ENCODE data around the gene PTS. TPM values are rescaled to one million over a fixed set of nuclear protein-coding genes. Genes with fewer than 3 reads are reported as not detected.

Gene PTS
- 44.8 and 108 TPM in 2 replicates for total RNA-seq (ENCODE audit: low replicate concordance)

DNA sequence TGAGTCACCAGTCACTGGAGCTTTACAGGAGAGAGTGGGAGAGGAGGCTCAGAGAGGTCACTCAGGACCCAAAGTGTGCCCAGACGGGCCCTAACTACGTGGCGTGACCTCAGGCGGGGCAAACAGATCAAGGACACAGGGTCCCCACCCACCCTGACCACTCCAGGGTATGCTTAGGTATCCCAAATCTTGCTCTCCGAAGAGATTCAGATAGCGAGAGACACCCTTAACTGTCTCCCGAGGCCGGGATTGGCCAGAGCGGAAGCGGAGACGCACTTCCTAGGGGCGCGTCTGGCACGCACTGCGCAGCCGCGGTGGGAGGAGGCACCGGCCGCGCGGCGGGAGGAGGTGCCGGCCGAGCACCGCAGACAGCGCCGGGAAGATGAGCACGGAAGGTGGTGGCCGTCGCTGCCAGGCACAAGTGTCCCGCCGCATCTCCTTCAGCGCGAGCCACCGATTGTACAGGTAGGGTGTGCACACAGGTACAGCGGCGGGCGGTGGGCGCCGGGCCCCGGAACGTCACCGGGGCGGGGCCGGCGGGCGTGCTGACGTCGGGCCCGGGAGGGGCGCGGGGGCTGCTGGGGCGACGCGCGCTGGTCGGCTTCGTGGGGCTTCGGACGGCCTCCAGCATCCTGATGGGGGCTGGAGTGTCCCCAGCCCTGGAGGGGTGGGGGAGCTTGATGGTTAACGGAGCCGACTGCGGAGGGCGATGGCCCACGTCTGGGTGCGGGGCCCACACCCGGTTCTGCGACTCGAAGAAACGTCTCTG, at the start of gene PTS:
PTS (plus strand) TSS at position 367 of the 769 bp plus-strand sequence; CDS start at position 383, 16 bp downstream.
- H3K36me3 ChIP-seq, result no peaks in the 10 kb centered on the region
- H3K79me2 ChIP-seq (ENCODE audit: low read depth), result peaks cover 32% of the 10 kb centered on the region
- H3K4me1 ChIP-seq, result peaks cover 10% of the 10 kb centered on the region
- peak within 1 kb of the TSS; percentile 93 for H3K4me3 Mint-ChIP-seq
- peak within 1 kb of the TSS; percentile 90 for H3K27ac Mint-ChIP-seq
- peak; percentile 94 for DNase-seq (ENCODE audit: low spot score)
- H3K27me3 ChIP-seq, result peaks cover 18% of the 10 kb centered on the region
- TF ChIP-seq CTCF (IDR thresholded peaks at IDR 0.05) (no peak), EZH2 (IDR thresholded peaks at IDR 0.05) (no peak), EZH2phosphoT487 (IDR thresholded peaks at IDR 0.05) (no peak)
- peak within 1 kb of the TSS; percentile 85 for H3K4me2 ChIP-seq
- H2AFZ ChIP-seq (replicated peaks), result peak within 1 kb of the TSS; percentile 79
- no peak within 1 kb of the TSS for H3K27ac ChIP-seq
- peak within 1 kb of the TSS; percentile 39 for H3K9ac ChIP-seq
- H3F3A ChIP-seq (ENCODE audit: low read depth), result no peaks in the 10 kb centered on the region
- H3K9me3 ChIP-seq (ENCODE audit: low read depth), result no peaks in the 10 kb centered on the region
- peaks cover 8% of the 10 kb centered on the region for H3K36me3 Mint-ChIP-seq
- no peaks in the 10 kb centered on the region for H3K9me3 Mint-ChIP-seq
- no peaks in the 10 kb centered on the region for H4K20me1 ChIP-seq (ENCODE audit: low read depth)
- peaks cover 3% of the 10 kb centered on the region for H3K27me3 Mint-ChIP-seq (ENCODE audit: insufficient read depth, low read depth)
- peaks cover 15% of the 10 kb centered on the region for H3K4me1 Mint-ChIP-seq
- H3K4me3 ChIP-seq, result peak within 1 kb of the TSS; percentile 64

DNA sequence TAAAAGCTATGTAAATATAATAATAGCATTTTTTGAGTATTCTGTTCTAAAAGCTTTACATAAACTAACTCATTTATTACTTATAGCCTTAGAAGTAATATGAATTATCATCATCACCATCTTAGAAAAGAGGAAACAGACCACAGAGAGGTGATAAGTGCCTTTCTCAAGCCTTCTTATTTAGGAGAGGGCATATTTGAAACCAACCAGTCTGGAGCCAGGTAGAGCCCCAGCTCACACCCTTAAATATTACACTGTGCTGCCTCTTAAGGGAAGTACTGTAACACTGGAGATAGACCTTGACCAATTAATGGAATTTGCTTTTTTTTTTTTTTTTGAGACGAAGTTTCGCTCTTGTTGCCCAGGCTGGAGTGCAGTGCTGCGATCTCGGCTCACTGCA, 48.6 kb upstream of the PTS start:
- no peak overlapping the region for H3K27ac ChIP-seq
- Mint-ChIP-seq H3K9me3 (peaks cover 4% of the 10 kb centered on the region), H3K36me3 (no peaks in the 10 kb centered on the region), H3K4me1 (peaks cover 10% of the 10 kb centered on the region), H3K4me3 (no peak overlapping the region), H3K27ac (no peak overlapping the region), H3K27me3 (ENCODE audit: insufficient read depth, low read depth) (no peaks in the 10 kb centered on the region)
- peaks cover 42% of the 10 kb centered on the region for H3K27me3 ChIP-seq
- H3K79me2 ChIP-seq (ENCODE audit: low read depth), result no peaks in the 10 kb centered on the region
- DNase-seq (ENCODE audit: low spot score), result no peak
- H2AFZ ChIP-seq (replicated peaks), result no peak overlapping the region
- H4K20me1 ChIP-seq (ENCODE audit: low read depth), result no peaks in the 10 kb centered on the region
- no peak overlapping the region for H3K9ac ChIP-seq
- H3K4me3 ChIP-seq, result no peak overlapping the region
- TF ChIP-seq EZH2 (IDR thresholded peaks at IDR 0.05) (no peak), EZH2phosphoT487 (IDR thresholded peaks at IDR 0.05) (no peak), CTCF (IDR thresholded peaks at IDR 0.05) (no peak)
- no peaks in the 10 kb centered on the region for H3K36me3 ChIP-seq
- H3K4me2 ChIP-seq, result no peak overlapping the region
- H3K4me1 ChIP-seq, result no peaks in the 10 kb centered on the region
- no peaks in the 10 kb centered on the region for H3F3A ChIP-seq (ENCODE audit: low read depth)
- no peaks in the 10 kb centered on the region for H3K9me3 ChIP-seq (ENCODE audit: low read depth)

GRCh38 chr11:112178428-112178827, 47.8 kb upstream of the PTS start:
- peaks cover 10% of the 10 kb centered on the region for H3K4me1 Mint-ChIP-seq
- no peak overlapping the region for H3K4me3 ChIP-seq
- TF ChIP-seq EZH2phosphoT487 (IDR thresholded peaks at IDR 0.05), result no peak
- no peak for TF ChIP-seq EZH2 (IDR thresholded peaks at IDR 0.05)
- TF ChIP-seq CTCF (IDR thresholded peaks at IDR 0.05), result no peak

More at GRCh38 chr11:112178428-112178827, 47.8 kb upstream of the PTS start:
- no peak for DNase-seq (ENCODE audit: low spot score)
- Mint-ChIP-seq H3K36me3 (no peaks in the 10 kb centered on the region), H3K27me3 (ENCODE audit: insufficient read depth, low read depth) (no peaks in the 10 kb centered on the region), H3K4me3 (no peak overlapping the region), H3K27ac (no peak overlapping the region), H3K9me3 (peaks cover 4% of the 10 kb centered on the region)
- Histone ChIP-seq H3K4me2 (no peak overlapping the region), H3K27me3 (peaks cover 42% of the 10 kb centered on the region), H3K36me3 (no peaks in the 10 kb centered on the region), H3K4me1 (no peaks in the 10 kb centered on the region), H3F3A (ENCODE audit: low read depth) (no peaks in the 10 kb centered on the region), H3K9ac (no peak overlapping the region), H4K20me1 (ENCODE audit: low read depth) (no peaks in the 10 kb centered on the region), H3K9me3 (ENCODE audit: low read depth) (no peaks in the 10 kb centered on the region), H3K27ac (no peak overlapping the region), H3K79me2 (ENCODE audit: low read depth) (no peaks in the 10 kb centered on the region), H2AFZ (replicated peaks) (no peak overlapping the region)

Data from neural progenitor cell (in vitro differentiated cells).